LNCAP (cell line): ENCODE results near the gene ELAC1.

Source experiments
- TF ChIP-seq, protein P1 (sequence below): fragments of 450-650 bp; IDR thresholded peaks from 2 replicates; pipeline ENCODE4 v1.5.1; 2017; ENCODE audit warnings: mild to moderate bottlenecking

The ELAC1 gene

DNA sequence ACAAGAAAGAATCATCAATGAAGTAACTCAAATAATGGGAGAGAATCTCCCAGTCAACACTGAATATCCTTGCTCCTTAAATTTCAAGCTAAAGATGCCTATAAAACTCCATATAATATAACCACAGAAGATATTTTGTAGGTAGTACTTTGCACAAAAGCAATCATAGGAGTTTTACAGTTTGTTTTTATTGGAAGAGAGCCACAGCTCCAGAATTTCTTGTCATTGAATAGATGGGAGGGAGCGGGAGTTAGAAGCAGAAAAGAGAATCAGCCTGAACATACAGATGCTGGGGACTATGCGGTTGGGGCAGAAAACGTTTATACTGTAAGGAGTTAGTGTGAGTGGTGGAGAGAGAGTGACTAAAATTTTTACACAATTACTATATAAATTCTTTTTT lies 43.9 kb downstream of the ELAC1 start:
- TF ChIP-seq, protein P1, sequence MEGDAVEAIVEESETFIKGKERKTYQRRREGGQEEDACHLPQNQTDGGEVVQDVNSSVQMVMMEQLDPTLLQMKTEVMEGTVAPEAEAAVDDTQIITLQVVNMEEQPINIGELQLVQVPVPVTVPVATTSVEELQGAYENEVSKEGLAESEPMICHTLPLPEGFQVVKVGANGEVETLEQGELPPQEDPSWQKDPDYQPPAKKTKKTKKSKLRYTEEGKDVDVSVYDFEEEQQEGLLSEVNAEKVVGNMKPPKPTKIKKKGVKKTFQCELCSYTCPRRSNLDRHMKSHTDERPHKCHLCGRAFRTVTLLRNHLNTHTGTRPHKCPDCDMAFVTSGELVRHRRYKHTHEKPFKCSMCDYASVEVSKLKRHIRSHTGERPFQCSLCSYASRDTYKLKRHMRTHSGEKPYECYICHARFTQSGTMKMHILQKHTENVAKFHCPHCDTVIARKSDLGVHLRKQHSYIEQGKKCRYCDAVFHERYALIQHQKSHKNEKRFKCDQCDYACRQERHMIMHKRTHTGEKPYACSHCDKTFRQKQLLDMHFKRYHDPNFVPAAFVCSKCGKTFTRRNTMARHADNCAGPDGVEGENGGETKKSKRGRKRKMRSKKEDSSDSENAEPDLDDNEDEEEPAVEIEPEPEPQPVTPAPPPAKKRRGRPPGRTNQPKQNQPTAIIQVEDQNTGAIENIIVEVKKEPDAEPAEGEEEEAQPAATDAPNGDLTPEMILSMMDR: no peak

DNA sequence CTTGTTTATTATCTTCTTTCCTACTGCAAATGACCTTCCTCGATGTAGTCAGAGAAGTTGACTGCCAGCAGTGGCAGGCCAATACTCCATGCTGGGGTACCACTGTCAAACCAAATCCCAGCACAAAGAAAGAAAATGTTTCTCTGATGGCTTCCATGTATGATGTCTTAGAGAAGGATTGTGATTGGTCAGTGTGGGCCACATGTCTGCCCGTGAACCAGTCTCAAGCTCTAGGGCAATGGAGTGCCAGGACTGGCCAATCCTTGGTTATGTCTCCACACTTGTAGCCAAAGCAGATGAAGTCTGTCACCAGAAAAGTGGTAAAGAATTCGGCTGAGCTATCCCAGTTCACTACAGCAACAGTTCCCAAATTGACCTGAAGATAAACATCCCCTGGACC lies 44.6 kb downstream of the ELAC1 start:
- TF ChIP-seq, protein P1: no peak

DNA sequence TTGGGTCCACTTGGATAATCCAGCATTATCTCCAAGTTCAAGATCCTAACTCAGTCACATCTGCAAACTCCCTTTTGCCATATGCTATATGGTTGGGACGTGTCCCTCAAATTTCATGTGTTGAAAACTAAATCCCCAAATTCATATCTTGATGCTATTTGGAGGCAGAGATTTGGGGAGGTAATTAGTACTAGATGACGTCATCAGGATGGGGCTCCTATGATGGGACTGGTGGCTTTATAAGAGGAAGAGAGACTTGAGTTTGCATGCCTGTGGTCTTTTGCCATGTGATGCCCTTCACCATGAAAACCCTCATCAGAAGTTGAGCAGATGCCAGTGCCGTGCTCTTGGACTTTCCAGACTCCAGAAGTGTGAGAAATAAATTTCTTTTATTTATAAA lies 45.4 kb downstream of the ELAC1 start:
- TF ChIP-seq, protein P1: no peak

DNA sequence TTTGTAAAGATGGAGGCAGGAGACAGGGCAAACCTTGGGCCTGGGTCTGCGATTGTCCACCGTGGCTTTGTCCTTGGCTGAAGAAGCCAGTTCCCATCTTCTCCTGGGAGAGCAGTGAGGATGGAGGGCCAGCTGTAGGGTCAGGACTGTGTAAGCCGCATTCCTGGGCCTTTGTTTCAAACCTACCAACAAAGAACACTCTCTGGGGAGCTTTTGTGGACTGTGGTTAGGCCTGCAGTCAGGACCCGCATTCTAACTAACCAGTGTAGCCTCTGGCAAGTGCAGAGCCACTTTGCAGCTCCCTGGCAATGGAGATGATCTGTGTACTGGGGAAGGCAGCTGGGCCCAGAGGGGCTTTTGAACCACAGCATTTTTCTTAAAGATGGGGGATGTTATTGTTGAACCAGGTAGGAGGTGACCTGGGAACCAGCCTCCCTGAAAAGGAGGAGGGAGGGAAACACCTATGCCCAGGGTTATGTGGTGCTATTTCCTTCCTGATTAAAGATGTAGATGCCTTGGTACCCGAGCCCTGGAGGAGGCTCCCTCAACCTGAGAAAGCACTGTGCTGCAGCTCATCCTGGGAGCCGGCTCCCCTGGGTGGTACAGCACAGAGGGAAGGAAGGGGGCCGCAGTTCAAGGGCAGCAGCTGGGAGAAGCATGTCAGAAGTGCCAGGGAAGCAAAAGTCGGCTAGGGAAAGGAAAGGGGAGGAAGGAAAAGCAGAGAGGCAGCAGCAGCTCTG lies 49.5 kb downstream of the ELAC1 start:
- TF ChIP-seq, protein P1: no peak

DNA sequence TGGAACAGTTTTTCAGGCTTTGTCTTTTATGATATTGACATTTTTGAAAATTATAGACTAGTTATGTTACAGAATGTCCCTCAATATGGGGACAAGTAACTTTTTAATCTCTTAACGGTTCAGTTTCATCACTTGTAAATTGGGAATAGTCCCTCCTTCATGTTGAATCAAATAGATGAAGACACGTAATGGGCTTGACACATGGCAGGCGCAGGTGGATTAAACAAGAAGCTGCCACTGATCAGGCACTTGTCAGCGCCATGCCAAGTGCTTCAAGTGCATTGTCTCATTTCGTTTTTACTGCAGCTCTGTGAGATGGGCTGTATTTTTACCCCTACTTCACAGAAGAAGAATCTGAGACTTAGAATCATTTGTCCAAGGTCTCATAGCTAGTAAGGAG lies 52.7 kb downstream of the ELAC1 start:
- TF ChIP-seq, protein P1: no peak

DNA sequence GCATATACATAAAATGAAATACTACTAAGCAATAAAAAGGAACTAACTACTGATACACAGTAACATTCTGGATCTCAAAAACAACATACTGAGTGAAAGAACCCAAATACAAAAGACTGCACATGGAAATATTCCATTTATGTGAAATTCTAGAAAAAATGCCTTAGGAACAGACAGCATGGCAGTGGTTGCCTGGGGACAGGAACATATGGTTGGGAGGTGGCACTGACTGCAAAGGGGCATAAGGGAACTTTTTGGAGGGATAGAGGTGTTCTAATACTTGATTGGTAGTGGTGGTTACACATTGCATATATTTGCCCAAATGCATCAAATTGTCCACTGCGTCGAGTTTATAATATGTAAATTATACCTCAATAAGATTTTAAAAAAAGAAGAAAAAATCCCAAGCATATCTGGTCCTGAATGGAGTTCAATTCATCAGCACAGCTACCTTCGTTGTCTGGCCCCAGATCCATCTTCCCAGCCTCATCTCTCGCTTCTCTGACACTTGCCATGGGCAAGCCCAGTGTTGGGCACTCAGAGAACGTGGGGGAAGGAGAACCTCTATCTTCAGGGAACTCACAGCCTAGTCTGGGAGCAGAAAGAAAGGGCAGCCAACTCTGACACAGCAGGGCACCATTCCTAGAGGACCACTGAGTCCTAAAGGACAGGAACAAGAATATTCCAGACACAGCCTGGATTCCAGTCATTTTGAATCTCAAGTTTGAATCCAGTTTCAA lies 53.6 kb downstream of the ELAC1 start:
- TF ChIP-seq, protein P1: no peak

DNA sequence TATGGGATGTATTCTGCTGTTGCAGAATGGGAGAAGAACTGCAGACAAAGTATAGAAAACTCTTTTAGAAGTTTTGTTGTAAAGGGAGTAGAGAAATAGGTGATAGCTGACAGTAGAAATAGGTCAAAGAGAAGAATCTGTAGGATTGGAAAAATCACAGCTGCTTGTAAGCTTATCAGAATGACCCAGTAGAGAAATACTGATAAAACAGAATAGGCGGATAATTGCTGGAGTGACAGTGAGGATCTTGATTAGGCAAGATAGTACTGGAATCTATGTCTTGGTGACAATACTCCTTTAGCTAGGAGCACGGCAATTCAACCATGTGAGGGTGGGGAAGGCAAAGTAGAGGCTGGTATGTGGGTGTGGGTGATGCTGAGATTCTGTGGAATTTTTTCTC lies 57.7 kb downstream of the ELAC1 start:
- TF ChIP-seq, protein P1: no peak
